ENCODE data around the gene SCARF1. TPM values are rescaled to one million over a fixed set of nuclear protein-coding genes. Genes with fewer than 3 reads are reported as not detected.
"Not testable (repeated sequence)": the region's sequence is repeated elsewhere in the genome, so short reads cannot be mapped to it uniquely, and the experiment has no call there.

SCARF1 gene
- polyA plus RNA-seq (2013, experiment 1 of 2): 3.0 TPM
- 3.3 TPM for polyA plus RNA-seq (2013, experiment 2 of 2)

- Histone ChIP-seq H3K23ac (ENCODE audit: low read length in 2 of 2) (peak within 1 kb of the TSS in 1 of 2 experiments; percentile 57), H2BK12ac (ENCODE audit: low read length in 2 of 2) (peak within 1 kb of the TSS; percentile 89 to 99), H3K4me1 (ENCODE audit: control insufficient read depth, insufficient read depth, low read depth, low read length) (peaks cover 53% of the 10 kb centered on the region), H2BK5ac (ENCODE audit: low read depth, low read length, poor library complexity, severe bottlenecking) (no peak within 1 kb of the TSS), H2BK120ac (ENCODE audit: low read depth, low read length) (peak within 1 kb of the TSS; percentile 0), H3K18ac (ENCODE audit: low read depth in 1 of 2, low read length in 2 of 2) (peak within 1 kb of the TSS; percentile 80 to 89), H3K27ac (ENCODE audit: low read length, poor library complexity, severe bottlenecking) (no peak within 1 kb of the TSS), H3K9me3 (ENCODE audit: control insufficient read depth, low read length) (no peaks in the 10 kb centered on the region), H3K4me3 (ENCODE audit: insufficient read depth in 1 of 2, low read depth in 1 of 2, low read length in 2 of 2) (no peak within 1 kb of the TSS), H3K4ac (ENCODE audit: low read depth in 1 of 2, low read length in 2 of 2) (peak within 1 kb of the TSS; percentile 29 to 89), H3K36me3 (ENCODE audit: control insufficient read depth in 1 of 2, insufficient read depth in 2 of 2, low read depth in 1 of 2, low read length in 2 of 2) (peaks cover 13 to 14% of the 10 kb centered on the region in 2 experiments), H3K4me2 (ENCODE audit: low read length, poor library complexity, severe bottlenecking) (no peak within 1 kb of the TSS), H3K79me1 (replicated peaks; ENCODE audit: low read length, poor library complexity, severe bottlenecking) (no peaks in the 10 kb centered on the region), H4K8ac (ENCODE audit: low read length) (peak within 1 kb of the TSS; percentile 90), H3K27me3 (ENCODE audit: control insufficient read depth in 1 of 2, insufficient read depth in 1 of 2, low read length in 2 of 2) (peaks cover 0 to 7% of the 10 kb centered on the region in 2 experiments), H2AK5ac (ENCODE audit: low read length, severe bottlenecking) (peak within 1 kb of the TSS; percentile 3), H2BK15ac (ENCODE audit: low read depth, poor library complexity, severe bottlenecking) (peak within 1 kb of the TSS; percentile 91), H3K9ac (ENCODE audit: low read length) (no peak within 1 kb of the TSS), H4K91ac (ENCODE audit: low read length) (peak within 1 kb of the TSS; percentile 66), H3K14ac (ENCODE audit: low read length in 2 of 2) (peak within 1 kb of the TSS in 1 of 2 experiments; percentile 86), H2AFZ (ENCODE audit: low read depth, low read length) (peak within 1 kb of the TSS; percentile 29)
- 58% methylated on average over 19 of the region's 25 CpGs for WGBS
- DNase-seq: peak; percentile 55
These were observed at the start of gene SCARF1 for GRCh38 chr17:1645207-1646171. TSS of gene SCARF1 (minus strand) at chr17:1645732. CDS start at chr17:1645697, 35 bp downstream.

- Histone ChIP-seq H3K4me3 (ENCODE audit: insufficient read depth in 1 of 2, low read depth in 1 of 2, low read length in 2 of 2) (no peak overlapping the region), H3K18ac (ENCODE audit: low read depth in 1 of 2, low read length in 2 of 2) (no peak overlapping the region), H3K27me3 (ENCODE audit: control insufficient read depth in 1 of 2, insufficient read depth in 1 of 2, low read length in 2 of 2) (no peaks in the 10 kb centered on the region), H2BK120ac (ENCODE audit: low read depth, low read length) (no peak overlapping the region), H3K79me1 (replicated peaks; ENCODE audit: low read length, poor library complexity, severe bottlenecking) (no peaks in the 10 kb centered on the region), H3K9ac (ENCODE audit: low read length) (no peak overlapping the region), H3K9me3 (ENCODE audit: control insufficient read depth, low read length) (peaks cover 4% of the 10 kb centered on the region), H3K36me3 (ENCODE audit: control insufficient read depth in 1 of 2, insufficient read depth in 2 of 2, low read depth in 1 of 2, low read length in 2 of 2) (no peaks in the 10 kb centered on the region), H4K8ac (ENCODE audit: low read length) (no peak overlapping the region), H3K27ac (ENCODE audit: low read length, poor library complexity, severe bottlenecking) (no peak overlapping the region), H2BK12ac (ENCODE audit: low read length in 2 of 2) (no peak overlapping the region), H3K14ac (ENCODE audit: low read length in 2 of 2) (no peak overlapping the region), H4K91ac (ENCODE audit: low read length) (no peak overlapping the region), H3K4ac (ENCODE audit: low read depth in 1 of 2, low read length in 2 of 2) (no peak overlapping the region), H2BK15ac (ENCODE audit: low read depth, poor library complexity, severe bottlenecking) (no peak overlapping the region), H3K4me1 (ENCODE audit: control insufficient read depth, insufficient read depth, low read depth, low read length) (no peaks in the 10 kb centered on the region), H2BK5ac (ENCODE audit: low read depth, low read length, poor library complexity, severe bottlenecking) (no peak overlapping the region), H2AFZ (ENCODE audit: low read depth, low read length) (no peak overlapping the region), H3K4me2 (ENCODE audit: low read length, poor library complexity, severe bottlenecking) (no peak overlapping the region), H3K23ac (ENCODE audit: low read length in 2 of 2) (no peak overlapping the region), H2AK5ac (ENCODE audit: low read length, severe bottlenecking) (no peak overlapping the region)
- 69% methylated on average over 7 of the region's 7 CpGs for WGBS
- DNase-seq: peak; percentile 71
These were observed 47.8 kb upstream of the SCARF1 start for GRCh38 chr17:1693339-1693738.

- no peak overlapping the region for H3K18ac ChIP-seq (ENCODE audit: low read depth in 1 of 2, low read length in 2 of 2)
- no peaks in the 10 kb centered on the region for H3K27me3 ChIP-seq (ENCODE audit: control insufficient read depth in 1 of 2, insufficient read depth in 1 of 2, low read length in 2 of 2)
- no peak overlapping the region for H3K4me3 ChIP-seq (ENCODE audit: insufficient read depth in 1 of 2, low read depth in 1 of 2, low read length in 2 of 2)
- no peak overlapping the region for H3K4me2 ChIP-seq (ENCODE audit: low read length, poor library complexity, severe bottlenecking)
- H3K4ac ChIP-seq (ENCODE audit: low read depth in 1 of 2, low read length in 2 of 2): no peak overlapping the region
- no peak overlapping the region for H2AK5ac ChIP-seq (ENCODE audit: low read length, severe bottlenecking)
- no peak overlapping the region for H3K23ac ChIP-seq (ENCODE audit: low read length in 2 of 2)
- no peaks in the 10 kb centered on the region for H3K36me3 ChIP-seq (ENCODE audit: control insufficient read depth in 1 of 2, insufficient read depth in 2 of 2, low read depth in 1 of 2, low read length in 2 of 2)
- H2AFZ ChIP-seq (ENCODE audit: low read depth, low read length): no peak overlapping the region
- H3K27ac ChIP-seq (ENCODE audit: low read length, poor library complexity, severe bottlenecking): no peak overlapping the region
- no peak overlapping the region for H4K8ac ChIP-seq (ENCODE audit: low read length)
- no peak overlapping the region for H3K14ac ChIP-seq (ENCODE audit: low read length in 2 of 2)
- no peak overlapping the region for H2BK5ac ChIP-seq (ENCODE audit: low read depth, low read length, poor library complexity, severe bottlenecking)
- H4K91ac ChIP-seq (ENCODE audit: low read length): no peak overlapping the region
- no peak overlapping the region for H2BK15ac ChIP-seq (ENCODE audit: low read depth, poor library complexity, severe bottlenecking)
- no peak overlapping the region for H2BK12ac ChIP-seq (ENCODE audit: low read length in 2 of 2)
- peaks cover under 1% of the 10 kb centered on the region for H3K4me1 ChIP-seq (ENCODE audit: control insufficient read depth, insufficient read depth, low read depth, low read length)
- DNase-seq: no peak
- 100% methylated on average over 1 of the region's 8 CpGs for WGBS
- no peak overlapping the region for H3K9ac ChIP-seq (ENCODE audit: low read length)
- peaks cover 4% of the 10 kb centered on the region for H3K9me3 ChIP-seq (ENCODE audit: control insufficient read depth, low read length)
- no peak overlapping the region for H2BK120ac ChIP-seq (ENCODE audit: low read depth, low read length)
- no peaks in the 10 kb centered on the region for H3K79me1 ChIP-seq (replicated peaks; ENCODE audit: low read length, poor library complexity, severe bottlenecking)
These were observed 45.2 kb upstream of the SCARF1 start for GRCh38 chr17:1690544-1691221.

GRCh38 chr17:1688405-1688804, 42.9 kb upstream of the SCARF1 start:
- not testable (repeated sequence) for H3K4ac ChIP-seq (ENCODE audit: low read depth in 1 of 2, low read length in 2 of 2); H3K27ac ChIP-seq (ENCODE audit: low read length, poor library complexity, severe bottlenecking); H2BK5ac ChIP-seq (ENCODE audit: low read depth, low read length, poor library complexity, severe bottlenecking); H3K14ac ChIP-seq (ENCODE audit: low read length in 2 of 2); H4K8ac ChIP-seq (ENCODE audit: low read length); H2AK5ac ChIP-seq (ENCODE audit: low read length, severe bottlenecking); H2BK120ac ChIP-seq (ENCODE audit: low read depth, low read length); H3K18ac ChIP-seq (ENCODE audit: low read depth in 1 of 2, low read length in 2 of 2); H4K91ac ChIP-seq (ENCODE audit: low read length); H3K36me3 ChIP-seq (ENCODE audit: control insufficient read depth in 1 of 2, insufficient read depth in 2 of 2, low read depth in 1 of 2, low read length in 2 of 2); H3K4me1 ChIP-seq (ENCODE audit: control insufficient read depth, insufficient read depth, low read depth, low read length); H2AFZ ChIP-seq (ENCODE audit: low read depth, low read length); H3K9ac ChIP-seq (ENCODE audit: low read length); H3K4me2 ChIP-seq (ENCODE audit: low read length, poor library complexity, severe bottlenecking); H3K23ac ChIP-seq (ENCODE audit: low read length in 2 of 2); H3K4me3 ChIP-seq (ENCODE audit: insufficient read depth in 1 of 2, low read depth in 1 of 2, low read length in 2 of 2); DNase-seq; H2BK15ac ChIP-seq (ENCODE audit: low read depth, poor library complexity, severe bottlenecking); H3K9me3 ChIP-seq (ENCODE audit: control insufficient read depth, low read length); H3K27me3 ChIP-seq (ENCODE audit: control insufficient read depth in 1 of 2, insufficient read depth in 1 of 2, low read length in 2 of 2); H2BK12ac ChIP-seq (ENCODE audit: low read length in 2 of 2); H3K79me1 ChIP-seq (replicated peaks; ENCODE audit: low read length, poor library complexity, severe bottlenecking)
- 93% methylated on average over 4 of the region's 6 CpGs for WGBS

Measured in mesenchymal stem cell (in vitro differentiated cells and primary cell).